Stimulated activated CD4-positive, alpha-beta T cell treated with anti-CD3 and anti-CD28 coated beads, TNF-alpha, amount 100 ng/mL, for 48 hours (primary cell): ENCODE measurements around the gene CHI3L1.

ENCODE experiments used
- DNase-seq, 3 donors: peaks; one replicate each; pipeline ENCODE4 v3.0.0-alpha.2; 2020; ENCODE audit warnings: low read depth in 3 of 3

The CHI3L1 gene

GRCh38 chr1:203181586-203182386 is 4.7 kb downstream of the CHI3L1 start:
- DNase-seq = no peak

- DNase-seq = no peak
These were observed 5.7 kb downstream of the CHI3L1 start for GRCh38 chr1:203180611-203181330.

GRCh38 chr1:203179667-203180005 is 6.9 kb downstream of the CHI3L1 start:
- no peak for DNase-seq

GRCh38 chr1:203178821-203179666 is 7.5 kb downstream of the CHI3L1 start:
- no peak for DNase-seq

- DNase-seq = no peak
These were observed 8.4 kb downstream of the CHI3L1 start for GRCh38 chr1:203178083-203178482.

- no peak for DNase-seq
These were observed 8.9 kb downstream of the CHI3L1 start for GRCh38 chr1:203177470-203178039.

- DNase-seq = no peak
These were observed 9.5 kb downstream of the CHI3L1 start for GRCh38 chr1:203177036-203177405.

- DNase-seq = no peak
These were observed 10.1 kb downstream of the CHI3L1 start for GRCh38 chr1:203176273-203177035.

GRCh38 chr1:203175827-203176241 is 10.7 kb downstream of the CHI3L1 start:
- DNase-seq = no peak

GRCh38 chr1:203175237-203175826 is 11.2 kb downstream of the CHI3L1 start, which contains the start of gene MYBPH:
TSS of gene MYBPH (minus strand) at chr1:203175826. CDS start at chr1:203175755, 71 bp downstream.
- DNase-seq = no peak

GRCh38 chr1:203174324-203174985 is 12.0 kb downstream of the CHI3L1 start:
- no peak for DNase-seq

GRCh38 chr1:203173566-203173965 is 12.9 kb downstream of the CHI3L1 start:
- no peak for DNase-seq

GRCh38 chr1:203173011-203173555 is 13.4 kb downstream of the CHI3L1 start:
- no peak for DNase-seq

- peak; percentile 14 to 53 (median 15) for DNase-seq
These were observed 14.1 kb downstream of the CHI3L1 start for GRCh38 chr1:203172184-203173010.

- no peak for DNase-seq
These were observed 14.9 kb downstream of the CHI3L1 start for GRCh38 chr1:203171341-203172183.

- DNase-seq = no peak
These were observed 15.7 kb downstream of the CHI3L1 start for GRCh38 chr1:203170625-203171330.

- DNase-seq = no peak
These were observed 16.6 kb downstream of the CHI3L1 start for GRCh38 chr1:203169770-203170520.
